HG02852 (cell line): ENCODE results near the gene CEL.

Source experiments
- ATAC-seq: cut with Tn5 transposase; IDR thresholded peaks from one replicate; pipeline ENCODE4 v1.9.1; 2021; ENCODE audit warnings: mild to moderate bottlenecking, moderate library complexity; ENCODE audit not compliant: unreplicated experiment

Gene CEL

DNA sequence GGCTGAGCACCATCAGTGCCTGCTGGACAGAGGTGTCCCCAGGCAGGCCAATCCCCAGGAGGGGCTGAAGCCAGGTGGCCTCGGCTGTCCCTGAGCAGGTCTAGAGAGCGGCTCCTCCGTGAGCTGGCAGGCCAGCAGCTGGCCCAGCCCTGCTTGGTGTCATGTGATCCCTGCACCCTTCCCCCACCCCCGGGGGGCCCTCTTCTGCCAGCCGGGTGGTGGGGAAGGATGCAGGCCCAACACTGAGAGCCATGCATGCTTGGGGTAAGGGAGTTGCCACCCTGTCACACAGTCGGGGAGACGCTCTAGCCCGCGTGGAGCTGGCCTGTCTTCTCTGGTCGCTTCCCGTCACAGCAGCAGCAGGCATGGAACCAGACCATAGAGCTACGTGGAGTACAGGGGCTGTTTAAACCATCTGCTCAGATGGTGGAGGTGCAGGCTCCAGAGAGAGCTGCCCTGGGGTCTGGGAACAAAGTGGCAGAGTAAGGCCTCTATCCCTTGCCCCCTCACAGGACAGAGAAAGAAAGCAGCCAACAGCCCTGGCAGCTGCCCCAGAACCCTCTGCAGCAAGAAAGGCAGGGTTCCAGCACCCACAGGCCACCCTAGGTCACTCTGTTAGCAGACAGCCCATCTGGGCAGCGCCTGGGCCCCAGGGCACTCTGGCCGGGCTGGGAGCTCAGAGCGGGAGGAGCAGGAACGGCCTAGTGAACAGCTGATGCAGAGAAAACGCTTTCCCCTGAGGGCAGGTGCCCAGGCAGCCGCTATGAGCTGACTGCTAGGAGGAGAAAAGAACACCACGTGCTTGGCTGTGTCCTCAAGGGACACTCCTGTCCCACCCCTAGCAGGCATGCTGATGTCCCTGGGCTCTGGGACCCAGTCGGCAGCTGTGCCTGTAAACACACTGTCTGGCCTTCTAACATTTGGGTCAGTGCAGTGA lies 52.4 kb downstream of the CEL start:
- no peak for ATAC-seq

DNA sequence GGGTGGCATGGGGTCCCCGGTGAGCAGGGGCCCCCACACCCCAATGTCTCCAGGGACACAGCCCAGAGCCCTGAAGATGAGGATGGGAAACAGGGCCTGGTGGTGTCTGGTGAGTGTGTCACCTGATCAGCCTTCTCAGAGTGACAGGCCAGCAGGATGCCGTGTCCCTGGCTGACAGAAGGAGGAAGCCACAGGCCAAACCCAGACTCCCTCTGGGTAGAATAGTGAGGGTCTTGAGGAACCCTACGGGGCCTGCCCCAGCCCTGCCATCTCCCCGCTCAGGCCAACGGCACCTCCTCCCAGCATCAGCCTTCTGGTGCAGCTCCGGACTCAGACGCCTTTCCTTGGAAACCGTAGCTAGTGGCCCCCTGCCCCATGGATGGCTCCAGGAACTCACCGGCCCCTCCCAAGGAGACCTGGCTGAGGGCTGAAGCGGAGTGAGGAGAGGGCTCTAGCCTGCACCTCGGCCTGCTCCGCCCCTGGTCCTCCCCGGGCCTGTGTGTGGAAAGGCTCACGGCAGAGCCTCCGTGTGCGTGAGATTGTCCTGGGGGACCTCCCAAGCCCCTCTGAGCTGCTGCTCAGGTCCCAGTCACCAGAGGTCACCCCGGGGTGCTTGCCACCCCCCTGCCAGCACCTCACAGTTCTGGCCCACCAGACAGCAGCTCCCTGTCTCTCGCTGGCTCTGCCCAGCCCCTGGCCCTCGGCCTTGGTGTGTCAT lies 53.3 kb downstream of the CEL start:
- ATAC-seq = no peak

DNA sequence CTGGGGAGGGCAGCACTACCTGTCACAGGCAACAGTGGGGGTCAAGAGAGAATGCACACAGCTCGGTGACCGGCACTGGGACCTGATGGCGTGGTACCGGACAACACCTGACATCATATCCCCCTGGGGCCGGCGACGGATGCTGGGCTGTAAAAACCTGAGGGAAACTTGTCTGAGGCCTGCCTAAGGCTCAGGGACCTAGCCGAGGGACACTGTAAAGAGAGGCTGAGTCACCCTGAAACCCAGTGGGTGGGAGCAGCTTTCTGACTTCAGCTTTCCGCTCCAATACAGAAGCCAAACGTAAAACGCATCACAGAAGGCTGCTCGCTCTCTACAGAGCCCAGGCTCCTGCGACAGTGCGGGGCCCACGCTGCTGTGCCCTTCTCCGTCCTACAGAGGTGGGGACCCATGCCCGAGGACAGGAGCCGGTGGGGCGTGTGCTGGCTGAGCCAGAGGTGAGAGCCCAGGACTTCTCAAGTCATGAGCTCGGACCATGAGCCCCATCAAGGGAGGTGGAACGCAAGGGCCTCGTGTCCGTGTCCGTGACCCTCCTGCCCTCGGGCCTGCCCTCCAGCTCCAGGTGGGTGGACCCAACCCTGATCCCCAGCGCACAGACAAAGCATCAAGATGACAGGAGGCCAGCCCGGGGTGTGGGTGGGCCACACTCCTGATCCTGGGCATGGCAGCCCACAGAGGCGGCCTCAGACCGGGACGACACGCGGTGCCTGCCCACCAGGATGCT lies 54.0 kb downstream of the CEL start:
- ATAC-seq = peak; percentile 80

DNA sequence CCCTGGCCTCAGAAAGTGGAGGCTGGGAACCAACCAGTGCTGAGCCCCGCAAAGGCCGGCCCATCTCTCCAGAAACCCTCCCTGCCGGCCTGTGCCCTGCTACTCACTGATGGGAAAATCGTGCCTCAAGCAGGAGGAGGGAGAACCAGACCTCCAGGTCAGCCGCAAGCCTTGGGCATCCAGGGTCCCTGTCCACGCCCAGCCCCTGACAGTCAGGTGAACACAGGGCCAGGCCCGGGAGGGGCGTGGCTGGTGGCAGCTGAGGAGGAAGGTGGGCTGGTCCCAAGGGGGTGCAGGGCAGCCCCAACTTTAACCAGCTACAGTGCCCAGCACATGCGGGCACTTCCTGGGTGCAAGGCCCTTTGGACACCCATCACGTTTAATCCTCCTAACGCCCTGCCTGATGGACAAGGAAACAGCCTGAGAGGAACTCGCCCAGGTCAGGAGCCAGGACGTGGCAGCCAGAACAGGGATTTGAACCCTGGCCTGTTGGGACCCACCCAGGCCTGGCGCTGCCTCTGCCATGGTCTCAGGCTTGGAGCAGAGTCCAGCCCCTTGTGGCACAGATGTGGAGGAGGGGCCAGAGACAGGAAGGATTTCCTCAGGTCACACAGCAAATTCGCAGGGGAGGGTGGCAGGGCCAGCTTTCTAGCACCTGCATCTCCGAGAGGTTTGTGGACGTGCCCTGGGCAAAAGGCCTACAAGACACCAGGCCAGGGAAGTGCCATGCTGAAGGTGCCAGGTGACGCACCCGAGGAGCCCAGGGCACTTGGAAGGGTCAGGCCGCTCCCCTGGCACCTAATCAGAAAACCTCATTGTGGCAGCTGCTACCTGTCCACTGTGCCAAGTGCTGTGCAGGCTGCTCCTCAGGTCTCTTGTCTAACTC lies 54.8 kb downstream of the CEL start:
- ATAC-seq = no peak

DNA sequence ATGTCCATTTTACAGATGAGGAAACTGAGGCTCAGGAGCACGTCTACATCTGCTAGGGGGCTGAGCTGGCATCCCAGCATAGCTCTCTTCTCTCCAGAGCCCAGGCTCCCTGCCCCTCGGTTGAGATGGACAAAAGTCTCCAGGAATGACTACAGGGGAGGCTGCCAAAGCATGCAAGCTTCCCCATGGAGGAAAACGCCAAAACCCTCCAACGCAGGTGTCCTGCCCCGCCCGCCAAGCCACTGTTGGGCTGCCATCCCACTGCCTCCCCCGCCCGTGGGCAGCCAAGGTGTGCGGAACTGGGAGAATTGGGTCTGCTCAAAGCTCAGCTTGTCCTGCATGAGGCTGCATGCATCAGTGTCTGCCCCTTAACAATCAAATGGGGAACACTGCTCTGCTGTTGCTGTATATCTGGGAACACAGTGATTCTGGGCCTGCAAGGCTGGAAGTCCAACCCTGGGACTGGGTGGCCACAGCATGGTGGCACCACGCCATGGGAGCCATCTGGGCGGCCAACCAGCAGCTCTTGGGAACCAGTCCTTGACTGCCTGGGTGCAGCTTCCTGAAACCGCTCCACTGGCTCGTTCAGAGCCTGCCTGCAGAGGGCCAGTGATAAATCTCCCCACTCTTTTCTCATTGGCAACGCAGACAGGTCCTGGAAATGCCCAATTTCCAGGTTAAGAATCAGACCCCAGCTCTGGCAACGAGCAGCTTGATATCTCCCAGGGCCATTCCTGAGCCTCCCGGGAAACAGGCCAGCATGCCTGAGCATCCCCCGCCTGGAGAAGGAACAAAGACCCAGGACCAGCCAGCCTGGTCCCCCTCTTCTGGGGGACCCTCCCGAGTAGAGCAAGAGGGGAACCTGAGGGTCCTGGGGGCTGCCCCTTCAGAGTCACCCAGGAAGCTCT lies 55.7 kb downstream of the CEL start:
- ATAC-seq = no peak

DNA sequence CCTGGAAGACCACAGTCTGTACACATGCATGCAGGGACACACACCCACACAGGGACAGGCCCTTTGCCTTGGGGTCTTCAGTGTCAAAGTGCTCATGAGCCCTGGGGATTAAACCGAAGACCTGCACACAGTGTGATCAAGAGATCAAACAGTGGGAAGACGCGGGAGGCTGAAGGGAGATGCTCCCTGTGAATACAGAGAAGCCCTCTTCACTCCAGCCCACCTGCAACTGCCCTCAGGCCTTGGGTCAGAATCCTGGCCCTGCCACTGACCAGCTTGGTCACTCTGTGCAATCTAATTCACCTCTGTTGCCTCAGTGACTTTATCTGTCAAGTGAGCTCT lies 56.4 kb downstream of the CEL start:
- ATAC-seq = no peak

DNA sequence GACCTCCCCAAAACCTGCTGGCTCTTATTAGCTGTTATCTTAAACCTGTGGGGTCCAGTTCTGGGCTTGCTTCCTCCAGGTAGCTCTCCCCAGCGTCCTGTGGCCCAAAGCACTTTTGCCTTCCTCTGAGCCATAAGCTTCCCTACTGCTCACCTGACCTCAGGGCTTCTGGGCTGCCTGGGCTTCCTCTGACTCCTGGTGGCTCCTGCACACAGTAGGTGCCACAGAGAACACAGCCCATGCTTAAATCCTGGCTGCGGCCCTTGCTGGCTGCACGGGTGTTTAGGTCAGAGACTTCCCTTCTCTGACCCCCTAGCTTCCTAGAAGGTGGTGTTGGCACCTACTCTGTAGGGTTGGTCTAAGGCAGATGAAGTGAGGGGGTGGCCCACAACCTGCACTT lies 56.8 kb downstream of the CEL start:
- ATAC-seq = no peak

DNA sequence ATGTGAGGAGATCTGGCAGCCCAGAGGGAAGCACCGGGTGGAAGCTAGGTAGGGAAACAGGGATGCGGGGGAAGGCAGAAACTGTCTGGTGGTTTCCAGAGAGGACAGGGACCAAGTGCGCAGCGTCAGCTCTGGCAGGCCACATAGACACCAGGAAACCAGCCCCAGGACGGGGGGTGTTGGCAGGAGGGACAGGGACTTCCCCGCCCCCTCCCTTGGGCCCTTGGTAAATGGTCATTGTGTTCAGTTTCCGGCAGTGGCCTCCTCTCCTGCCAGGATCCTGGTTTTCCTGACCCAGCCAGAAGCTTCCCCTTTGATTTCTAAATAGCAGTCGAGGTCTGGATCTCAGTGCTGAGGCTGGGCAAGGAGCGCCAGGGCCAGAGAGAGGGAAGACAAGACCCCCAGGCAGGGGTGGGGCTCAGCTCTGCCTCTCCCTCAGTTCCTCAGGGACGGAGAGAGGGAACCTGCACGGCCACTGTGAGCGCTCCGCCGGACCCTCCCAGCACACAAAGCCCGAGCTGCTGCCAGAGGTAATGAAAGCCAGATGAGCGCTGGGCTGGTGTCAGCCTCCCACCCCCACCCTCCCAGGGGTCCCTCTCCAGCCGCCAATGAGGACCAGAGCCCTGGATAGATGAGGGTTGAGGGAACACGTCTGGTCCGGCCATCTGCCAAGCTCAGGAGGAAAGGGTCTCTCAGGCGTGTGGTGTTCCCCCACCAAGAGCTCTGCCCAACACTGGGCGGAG lies 57.5 kb downstream of the CEL start:
- no peak for ATAC-seq

DNA sequence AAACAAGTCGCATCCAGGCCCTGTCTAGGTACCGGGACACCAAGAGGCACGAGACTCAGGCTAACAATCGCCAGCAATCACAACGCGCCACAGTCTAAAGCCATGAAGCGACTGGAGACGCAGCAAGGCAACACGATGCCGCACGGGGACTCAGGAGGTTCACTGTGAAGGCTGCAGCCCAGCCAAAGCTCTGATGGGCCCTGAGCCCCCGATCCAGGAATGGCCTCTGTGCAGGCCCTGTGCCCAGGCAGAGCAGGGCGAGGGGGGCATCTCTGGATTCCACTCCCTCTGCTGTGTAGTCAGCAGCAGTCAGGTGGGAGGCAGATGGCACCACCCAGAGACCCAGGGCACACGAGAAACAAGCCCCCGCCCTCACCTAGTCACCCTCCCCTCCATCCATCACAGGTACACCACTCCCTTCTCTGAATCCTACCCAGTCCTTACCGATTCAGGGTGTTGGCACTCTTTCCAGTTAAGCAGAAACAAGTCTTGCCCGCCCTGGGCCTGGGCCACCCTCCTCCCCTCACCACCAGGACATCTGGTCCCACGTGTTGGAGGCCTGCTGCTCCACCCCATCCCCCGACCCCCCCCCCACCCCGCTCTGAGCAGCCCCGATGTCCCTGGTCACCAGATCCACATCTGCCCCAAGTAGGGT lies 58.2 kb downstream of the CEL start:
- ATAC-seq = no peak

DNA sequence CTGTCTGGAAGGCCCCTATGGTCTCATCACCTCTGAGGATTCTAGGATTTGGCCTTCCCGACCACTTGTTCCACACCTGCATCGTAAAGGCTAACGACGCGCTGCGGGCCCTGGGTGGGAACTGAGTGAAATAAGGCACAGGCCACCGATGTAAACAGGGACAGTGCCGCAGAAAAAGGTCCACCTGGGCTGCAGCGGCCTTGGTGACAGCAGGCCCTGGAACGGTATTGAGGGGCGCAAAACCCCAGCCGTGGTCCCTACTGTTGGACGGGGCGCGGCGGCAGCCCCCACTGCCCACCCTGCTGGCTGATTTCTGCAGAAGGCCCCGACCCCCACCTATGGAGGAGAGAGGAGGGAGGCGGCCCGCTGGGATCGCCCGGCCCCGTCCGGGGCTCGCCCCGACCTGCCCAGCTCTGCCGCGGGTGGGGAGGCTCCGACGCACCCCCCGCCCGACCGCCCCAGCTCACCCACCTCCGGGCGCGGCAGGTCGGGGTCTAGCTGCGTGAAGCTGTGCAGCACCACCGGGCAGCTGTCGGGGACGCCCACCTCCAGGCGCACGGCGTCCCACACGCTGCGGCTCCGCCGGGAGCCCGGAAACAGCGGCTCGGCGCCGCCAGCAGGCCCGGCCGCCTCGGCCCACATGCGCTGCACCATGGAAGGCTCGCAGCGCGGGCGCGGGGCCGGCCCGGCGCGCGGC lies 58.9 kb downstream of the CEL start:
- no peak for ATAC-seq
